GM12878 (cell line): Measurements from ENCODE around the gene PCDHB1. TPM values are rescaled to one million over a fixed set of nuclear protein-coding genes. Genes with fewer than 3 reads are reported as not detected.

Experiments used
- ATAC-seq: fragments of 200-7000 bp; cut with Tn5 transposase; 3 replicates; pipeline ENCODE4 v1.9.1; 2020; ENCODE audit warnings: mild to moderate bottlenecking, moderate library complexity
- BruUV-seq: library from RNA; stranded (reverse); fragments of 400-500 nt; replicated peaks from 2 replicates; lab custom pipeline; 2021; lab: Mats Ljungman, UMichigan
- CTCF ChIA-PET: fragments of 300-600 bp; sonication (Branson Sonifier 250); formaldehyde crosslinking; extraction: SDS; loops from one replicate; lab custom pipeline; 2021; ENCODE audit warnings: inconsistent platforms; lab: Yijun Ruan, JAX
- POLR2A ChIA-PET: fragments of 350-600 bp; formaldehyde crosslinking; extraction: SDS; loops from one replicate; lab custom pipeline; 2021; ENCODE audit warnings: inconsistent platforms; lab: Charles Lee
- RAD21 ChIA-PET: fragments of 300-600 bp; sonication (Branson Sonifier 250); formaldehyde crosslinking; loops from one replicate; lab custom pipeline; 2023; ENCODE audit warnings: antibody characterized with exemption; ENCODE audit not compliant: unreplicated experiment; lab: Charles Lee
- SMC1A ChIA-PET: fragments of 300-600 bp; sonication (Branson Sonifier 250); formaldehyde crosslinking; loops from one replicate; lab custom pipeline; 2023; ENCODE audit not compliant: unreplicated experiment, uncharacterized antibody; lab: Charles Lee
- DNase-seq: peaks from one replicate; pipeline ENCODE4 v3.0.0-alpha.2; 2011; ENCODE audit warnings: low read depth, low spot score
- FAIRE-seq: peaks from 3 replicates; lab custom pipeline; 2011; peaks lifted over from hg19 to GRCh38; lab: Jason Lieb, UNC
- H2AFZ ChIP-seq: 2 replicates; pipeline ENCODE4 v1.6.0; 2011; ENCODE audit warnings: low read depth, low read length, control low read depth; ENCODE audit not compliant: control insufficient read depth
- H3K27ac ChIP-seq: 2 replicates; pipeline ENCODE4 v1.5.1; 2011; ENCODE audit warnings: control low read depth; ENCODE audit not compliant: control insufficient read depth, insufficient read depth
- H3K27me3 ChIP-seq, 2 experiments: replicated peaks in 1 of 2; 2 replicates each; pipeline versions ENCODE4 v1.6.0 to v1.6.1; 2011; ENCODE audit warnings: low read length in 1 of 2; ENCODE audit not compliant: control insufficient read depth in 2 of 2, insufficient read depth in 2 of 2
- H3K36me3 ChIP-seq, 2 experiments: 2 replicates each; pipeline ENCODE4 v1.5.1; 2011; ENCODE audit warnings: low read length in 1 of 2; ENCODE audit not compliant: control insufficient read depth in 2 of 2, insufficient read depth in 2 of 2
- H3K4me1 ChIP-seq: 2 replicates; pipeline ENCODE4 v1.6.1; 2011; ENCODE audit warnings: mild to moderate bottlenecking, low read length, moderate library complexity, mixed read lengths; ENCODE audit not compliant: control insufficient read depth, insufficient read depth
- H3K4me2 ChIP-seq: 2 replicates; pipeline ENCODE4 v1.6.0; 2011; ENCODE audit warnings: control low read depth; ENCODE audit not compliant: control insufficient read depth, insufficient read depth
- H3K4me3 ChIP-seq: fragments of 200-600 bp; sonication (generic); 2 replicates; pipeline ENCODE4 v1.5.1; 2016
- H3K79me2 ChIP-seq: 2 replicates; pipeline ENCODE4 v1.6.0; 2011; ENCODE audit warnings: low read length; ENCODE audit not compliant: control insufficient read depth, insufficient read depth
- H3K9ac ChIP-seq: 2 replicates; pipeline ENCODE4 v1.8.0; 2011; ENCODE audit warnings: low read length, control low read depth, mixed read lengths; ENCODE audit not compliant: control insufficient read depth, insufficient read depth
- H3K9me3 ChIP-seq: replicated peaks from 3 replicates; pipeline ENCODE4 v1.5.1; 2011; ENCODE audit warnings: mild to moderate bottlenecking, low read length; ENCODE audit not compliant: control insufficient read depth, insufficient read depth
- H4K20me1 ChIP-seq: 2 replicates; pipeline ENCODE4 v1.6.0; 2011; ENCODE audit not compliant: control insufficient read depth, insufficient read depth
- BCLAF1 ChIP-seq: fragments of 450-650 bp; IDR thresholded peaks from 2 replicates; pipeline ENCODE4 v1.6.1; 2017; ENCODE audit warnings: antibody characterized with exemption, mild to moderate bottlenecking, moderate library complexity
- CUX1 ChIP-seq: IDR thresholded peaks from 2 replicates; pipeline ENCODE4 v1.6.1; 2012; ENCODE audit warnings: improper control_type of control experiment, low read depth, low read length; ENCODE audit not compliant: insufficient replicate concordance
- E2F4 ChIP-seq: IDR thresholded peaks from 2 replicates; pipeline ENCODE4 v1.6.1; 2012; ENCODE audit warnings: low read depth, low read length, improper control_type of control experiment
- ETV6 ChIP-seq, 2 experiments: fragments of 450-650 bp in 1 of 2; IDR thresholded peaks in 1 of 2; conservative IDR thresholded peaks in 1 of 2; 2 replicates each; pipeline ENCODE4 v1.6.1; 2014; ENCODE audit warnings: antibody characterized with exemption in 1 of 2, borderline replicate concordance in 1 of 2, low read depth in 1 of 2, mild to moderate bottlenecking in 1 of 2, moderate library complexity in 1 of 2
- MAX ChIP-seq: IDR thresholded peaks from 2 replicates; pipeline ENCODE4 v1.6.1; 2012; ENCODE audit warnings: low read depth, low read length, improper control_type of control experiment
- MTA2 ChIP-seq: fragments of 450-650 bp; IDR thresholded peaks from 2 replicates; pipeline ENCODE4 v1.6.1; 2016; ENCODE audit warnings: low read depth, mild to moderate bottlenecking, moderate library complexity
- MTA3 ChIP-seq: IDR thresholded peaks from 2 replicates; pipeline ENCODE4 v1.6.1; 2012; ENCODE audit warnings: low read length, inconsistent platforms, borderline replicate concordance
- NFXL1 ChIP-seq: fragments of 450-650 bp; IDR thresholded peaks from 2 replicates; pipeline ENCODE4 v1.6.1; 2017; ENCODE audit warnings: antibody characterized with exemption, mild to moderate bottlenecking, borderline replicate concordance
- NR2C1 ChIP-seq: fragments of 450-650 bp; IDR thresholded peaks from 2 replicates; pipeline ENCODE4 v1.6.1; 2017; ENCODE audit warnings: antibody characterized with exemption, mild to moderate bottlenecking, moderate library complexity
- RAD21 ChIP-seq: IDR thresholded peaks from 2 replicates; pipeline ENCODE4 v1.6.1; 2011; ENCODE audit warnings: mild to moderate bottlenecking, low read depth, low read length, moderate library complexity; ENCODE audit not compliant: insufficient read depth
- SUZ12 ChIP-seq: fragments of 200-600 bp; sonication (generic); IDR thresholded peaks from one replicate; pipeline ENCODE4 v1.6.1; 2018; ENCODE audit warnings: antibody characterized with exemption, mild to moderate bottlenecking; ENCODE audit not compliant: unreplicated experiment
- ZNF207 ChIP-seq: fragments of 450-650 bp; IDR thresholded peaks from 2 replicates; pipeline ENCODE4 v1.6.1; 2014; ENCODE audit warnings: antibody characterized with exemption, mild to moderate bottlenecking, borderline replicate concordance
- ZNF274 ChIP-seq: IDR thresholded peaks from one replicate; pipeline ENCODE4 v1.8.0; 2011; ENCODE audit not compliant: insufficient read length, insufficient read depth
- WGBS: methylation state at CpG from one replicate; pipeline ENCODE4 v1.1.6; 2016; ENCODE audit warnings: low lambda C conversion rate; ENCODE audit not compliant: insufficient replicate concordance, insufficient coverage; ENCODE audit errors: missing lambda C conversion rate; 5-methylcytosine and 5-hydroxymethylcytosine counted together
- in situ Hi-C: fragments of 300-500 bp; cut with MboI; formaldehyde crosslinking; loops from 9 replicates; pipeline ENCODE4 v1.14.3; 2018; ENCODE audit warnings: mixed read lengths
- intact Hi-C: fragments of 100-400 bp; cut with micrococcal nuclease; formaldehyde crosslinking; loops from one replicate; pipeline ENCODE4 v1.14.2; 2022; ENCODE audit not compliant: unreplicated experiment
- polyA plus RNA-seq, 11 experiments: library from polyadenylated mRNA; depleted of rRNA in 4 of 11; unstranded in 6 of 11; stranded (reverse) in 5 of 11; fragments of >200 nt; fragmentation: Nextera tagmentation in 4 of 11; fragmentation: Illumina TruSeq in 1 of 11; extraction: Ambion mirVana in 4 of 11; extraction: Trizol in 1 of 11; gene quantifications; 1 replicate in 1 of 11; 2 replicates in 10 of 11; pipeline versions ENCODE4 v1.2.1 to v1.2.3, GENCODE V29; 2011 to 2016; ENCODE audit warnings: inconsistent platforms in 2 of 11, missing spikeins in 2 of 11, low read depth in 1 of 11
- total RNA-seq, 4 experiments: library from RNA; depleted of rRNA in 3 of 4; stranded (reverse); fragments of >200 nt in 3 of 4; fragmentation: Illumina TruSeq in 1 of 4; extraction: Trizol in 1 of 4; gene quantifications; 2 replicates each; pipeline versions ENCODE4 v1.2.1 to v1.2.3, GENCODE V29; 2013 to 2021

The PCDHB1 gene
- total and polyA plus RNA-seq, 10 of the 15 experiments (the other 5 are each of a cell fraction or from before 2014, with no cell fraction given) = not detected

DNA sequence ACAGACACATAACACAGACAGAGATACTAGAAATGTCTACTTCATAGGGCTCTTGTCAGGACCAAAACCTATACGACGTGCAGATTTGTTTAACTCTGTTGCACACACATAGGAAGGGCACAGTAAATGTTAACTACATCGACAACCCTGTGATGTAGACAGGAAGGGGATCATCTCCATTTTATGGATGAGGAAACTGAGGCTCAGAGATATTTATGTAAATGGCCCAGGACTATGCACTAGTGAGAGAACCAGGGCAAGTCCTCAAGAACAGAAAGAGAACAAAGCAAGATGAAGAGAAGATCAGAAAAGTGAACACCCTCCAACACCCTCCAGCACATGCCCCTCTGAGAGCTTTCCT lies 48.6 kb upstream of the PCDHB1 start (continued):
- no peak for TF ChIP-seq NFXL1
- no peak for TF ChIP-seq ETV6 (conservative IDR thresholded peaks at IDR 0.05 in 1 of 2, IDR thresholded peaks at IDR 0.05 in 1 of 2; ENCODE audit: borderline replicate concordance in 1 of 2, low read depth in 1 of 2)
- no peak for TF ChIP-seq BCLAF1
- no peak for TF ChIP-seq ZNF274
- TF ChIP-seq MTA2 = no peak
- no peak for TF ChIP-seq RAD21

GRCh38 chr5:141003031-141003430 lies 48.1 kb upstream of the PCDHB1 start:
- H3K9ac ChIP-seq = no peak overlapping the region
- H3K27ac ChIP-seq = no peak overlapping the region
- intact Hi-C loops = no loop called here
- H3K27me3 ChIP-seq = no peaks in the 10 kb centered on the region
- TF ChIP-seq E2F4 = no peak
- TF ChIP-seq MAX = no peak
- TF ChIP-seq ZNF207 = no peak
- no peak for TF ChIP-seq NR2C1
- no peak for TF ChIP-seq CUX1
- no peak for TF ChIP-seq SUZ12
- no peak for TF ChIP-seq MTA3
- no peaks in the 10 kb centered on the region for H3K9me3 ChIP-seq
- no peak overlapping the region for H2AFZ ChIP-seq
- ChIA-PET SMC1A (no interaction called here), RAD21 (no interaction called here), CTCF (no interaction called here), POLR2A (no interaction called here)
- in situ Hi-C loops = no loop called here
- H3K4me2 ChIP-seq = no peak overlapping the region
- H3K4me3 ChIP-seq = no peak overlapping the region
- FAIRE-seq = no peak
- H4K20me1 ChIP-seq = no peaks in the 10 kb centered on the region
- H3K79me2 ChIP-seq = no peaks in the 10 kb centered on the region
- no TSS peak for BruUV-seq
- ATAC-seq = no peak
- no peaks in the 10 kb centered on the region for H3K4me1 ChIP-seq
- H3K36me3 ChIP-seq = no peaks in the 10 kb centered on the region
- no peak for DNase-seq
- 8% methylated on average over 3 of the region's 3 CpGs for WGBS
